ENCODE data around the gene MADCAM1.

MADCAM1 gene

DNA sequence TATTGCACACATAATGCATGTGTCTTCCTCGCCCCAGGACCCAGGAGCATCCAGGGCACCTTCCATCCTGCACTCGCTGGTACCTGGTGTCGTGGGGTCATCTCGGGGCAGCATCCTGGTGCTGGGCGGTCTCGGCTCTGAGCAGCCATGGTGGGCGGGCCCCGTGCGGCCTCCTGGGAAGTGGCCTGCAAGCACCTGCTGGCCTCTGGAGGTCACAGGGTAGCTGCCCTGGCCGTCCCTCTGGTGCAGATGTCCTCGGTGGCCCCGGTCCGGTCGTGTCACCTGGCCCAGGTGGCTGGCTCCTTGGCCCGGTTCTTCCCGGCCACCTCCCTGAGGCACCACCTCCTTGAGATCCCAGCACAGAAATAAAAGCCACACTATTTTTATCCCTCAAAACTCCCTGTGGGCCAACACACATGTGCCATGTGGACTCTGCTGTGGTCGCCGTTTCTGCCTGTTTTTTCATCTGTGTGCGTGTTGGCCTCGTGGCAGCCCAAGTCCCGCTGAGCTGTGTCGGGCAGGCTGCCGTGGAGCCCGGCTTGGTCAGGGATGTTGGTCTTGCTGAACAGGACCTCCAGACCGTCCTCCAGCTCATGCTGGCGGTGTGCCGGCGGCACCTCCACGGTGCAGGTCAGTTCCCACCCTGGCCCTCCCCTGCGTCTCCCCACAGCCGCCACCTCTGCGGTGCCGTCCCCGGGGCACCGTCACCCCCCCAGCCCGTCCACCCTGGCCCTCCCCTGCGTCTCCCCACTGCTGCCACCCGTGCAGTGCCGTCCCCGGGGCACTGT, 42.5 kb downstream of the MADCAM1 start:
- Histone ChIP-seq H3K27me3 (ENCODE audit: insufficient read depth, low read length) (no peaks in the 10 kb centered on the region), H3K27ac (ENCODE audit: low read depth, low read length) (no peak overlapping the region), H3K36me3 (ENCODE audit: insufficient read depth, low read length) (peaks cover 65% of the 10 kb centered on the region), H3K4me3 (ENCODE audit: low read length) (no peak overlapping the region), H3K4me1 (ENCODE audit: insufficient read depth, low read length) (no peaks in the 10 kb centered on the region; the same call in 1 of the 2 replicates), H3K9me3 (ENCODE audit: insufficient read depth, low read depth, low read length) (no peaks in the 10 kb centered on the region), H3K9ac (ENCODE audit: low read depth, low read length) (no peak overlapping the region)
- WGBS = 95% methylated on average over 40 of the region's 40 CpGs

DNA sequence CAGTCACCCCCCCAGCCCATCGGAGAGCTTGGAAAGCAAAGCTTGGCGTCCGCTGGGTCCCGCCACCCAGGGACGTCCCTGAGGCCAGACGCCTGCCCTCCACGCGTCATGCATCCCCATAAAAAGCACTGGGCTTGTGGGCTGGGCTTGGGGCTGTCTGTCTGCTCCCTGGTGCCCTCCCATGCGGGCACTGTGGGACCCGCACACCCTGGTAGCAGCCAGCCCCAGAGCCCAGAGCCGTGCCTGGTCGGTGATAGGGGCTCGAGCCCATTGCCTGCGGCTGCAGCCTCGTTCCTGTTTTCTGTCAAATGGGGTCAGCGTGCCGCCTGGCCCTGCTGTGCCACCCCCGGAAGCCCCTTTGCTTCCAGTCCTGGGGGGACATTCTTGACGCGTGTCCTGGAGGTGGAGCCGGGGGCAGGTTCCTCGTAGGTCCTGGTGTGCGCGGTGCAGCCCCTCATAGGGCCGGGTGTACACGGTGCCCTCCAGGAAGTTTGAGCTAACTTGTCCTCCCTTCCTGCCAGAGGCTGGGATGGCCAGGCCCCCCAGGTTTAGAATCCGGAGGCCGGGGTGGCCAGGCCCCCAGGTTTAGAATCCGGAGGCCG, 43.2 kb downstream of the MADCAM1 start:
- no peaks in the 10 kb centered on the region for H3K4me1 ChIP-seq (ENCODE audit: insufficient read depth, low read length)
- peaks cover 65% of the 10 kb centered on the region for H3K36me3 ChIP-seq (ENCODE audit: insufficient read depth, low read length)
- H3K27me3 ChIP-seq (ENCODE audit: insufficient read depth, low read length) = no peaks in the 10 kb centered on the region
- no peak overlapping the region for H3K27ac ChIP-seq (ENCODE audit: low read depth, low read length)
- H3K9me3 ChIP-seq (ENCODE audit: insufficient read depth, low read depth, low read length) = no peaks in the 10 kb centered on the region
- H3K9ac ChIP-seq (ENCODE audit: low read depth, low read length) = no peak overlapping the region
- WGBS = 90% methylated on average over 30 of the region's 30 CpGs
- no peak overlapping the region for H3K4me3 ChIP-seq (ENCODE audit: low read length)

DNA sequence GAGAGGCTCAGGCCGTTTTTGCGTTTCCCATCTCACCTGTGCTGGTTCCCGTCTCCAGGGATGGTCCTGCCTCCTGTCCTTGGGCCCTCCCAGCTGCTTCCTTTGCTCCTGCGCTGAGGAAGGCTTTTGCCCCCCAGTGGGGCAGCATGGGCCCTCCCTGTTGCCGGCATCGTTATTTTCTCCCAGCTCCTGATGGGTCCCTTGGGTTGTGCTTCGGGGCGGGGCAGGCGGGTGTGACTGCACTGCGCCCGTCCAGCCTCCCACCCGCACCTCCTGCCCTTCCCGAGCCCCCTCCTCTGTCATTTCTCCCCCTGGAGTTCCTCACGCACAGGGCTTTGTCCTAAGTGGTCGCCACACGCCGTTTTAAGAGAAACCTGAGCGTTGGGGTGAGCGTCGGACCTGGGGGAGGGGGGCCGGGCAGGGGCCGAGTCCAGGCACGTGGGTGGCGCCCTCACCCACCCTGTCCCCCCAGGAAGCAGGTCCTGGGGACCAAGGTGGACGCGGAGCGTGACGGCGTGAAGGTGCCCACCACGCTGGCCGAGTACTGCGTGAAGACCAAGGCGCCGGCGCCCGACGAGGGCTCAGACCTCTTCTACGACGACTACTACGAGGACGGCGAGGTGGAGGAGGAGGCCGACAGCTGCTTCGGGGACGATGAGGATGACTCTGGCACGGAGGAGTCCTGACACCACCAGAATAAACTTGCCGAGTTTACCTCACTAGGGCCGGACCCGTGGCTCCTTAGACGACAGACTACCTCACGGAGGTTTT, 44.8 kb downstream of the MADCAM1 start:
- Histone ChIP-seq H3K9me3 (ENCODE audit: insufficient read depth, low read depth, low read length) (no peaks in the 10 kb centered on the region), H3K4me1 (ENCODE audit: insufficient read depth, low read length) (no peaks in the 10 kb centered on the region), H3K9ac (ENCODE audit: low read depth, low read length) (no peak overlapping the region), H3K27ac (ENCODE audit: low read depth, low read length) (no peak overlapping the region), H3K4me3 (ENCODE audit: low read length) (no peak overlapping the region), H3K27me3 (ENCODE audit: insufficient read depth, low read length) (no peaks in the 10 kb centered on the region), H3K36me3 (ENCODE audit: insufficient read depth, low read length) (peaks cover 53% of the 10 kb centered on the region)
- WGBS = 94% methylated on average over 51 of the region's 51 CpGs

DNA sequence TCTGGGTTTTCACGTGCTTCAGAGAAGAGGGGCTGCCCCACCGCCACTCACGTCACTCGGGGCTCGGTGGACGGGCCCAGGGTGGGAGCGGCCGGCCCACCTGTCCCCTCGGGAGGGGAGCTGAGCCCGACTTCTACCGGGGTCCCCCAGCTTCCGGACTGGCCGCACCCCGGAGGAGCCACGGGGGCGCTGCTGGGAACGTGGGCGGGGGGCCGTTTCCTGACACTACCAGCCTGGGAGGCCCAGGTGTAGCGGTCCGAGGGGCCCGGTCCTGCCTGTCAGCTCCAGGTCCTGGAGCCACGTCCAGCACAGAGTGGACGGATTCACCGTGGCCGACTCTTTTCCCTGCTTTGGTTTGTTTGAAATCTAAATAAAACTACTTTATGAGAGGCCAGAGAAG, 45.4 kb downstream of the MADCAM1 start:
- no peaks in the 10 kb centered on the region for H3K9me3 ChIP-seq (ENCODE audit: insufficient read depth, low read depth, low read length)
- H3K36me3 ChIP-seq (ENCODE audit: insufficient read depth, low read length) = peaks cover 46% of the 10 kb centered on the region
- H3K9ac ChIP-seq (ENCODE audit: low read depth, low read length) = no peak overlapping the region
- H3K27me3 ChIP-seq (ENCODE audit: insufficient read depth, low read length) = no peaks in the 10 kb centered on the region
- H3K4me1 ChIP-seq (ENCODE audit: insufficient read depth, low read length) = no peaks in the 10 kb centered on the region
- 95% methylated on average over 26 of the region's 26 CpGs for WGBS
- H3K27ac ChIP-seq (ENCODE audit: low read depth, low read length) = no peak overlapping the region
- H3K4me3 ChIP-seq (ENCODE audit: low read length) = no peak overlapping the region

DNA sequence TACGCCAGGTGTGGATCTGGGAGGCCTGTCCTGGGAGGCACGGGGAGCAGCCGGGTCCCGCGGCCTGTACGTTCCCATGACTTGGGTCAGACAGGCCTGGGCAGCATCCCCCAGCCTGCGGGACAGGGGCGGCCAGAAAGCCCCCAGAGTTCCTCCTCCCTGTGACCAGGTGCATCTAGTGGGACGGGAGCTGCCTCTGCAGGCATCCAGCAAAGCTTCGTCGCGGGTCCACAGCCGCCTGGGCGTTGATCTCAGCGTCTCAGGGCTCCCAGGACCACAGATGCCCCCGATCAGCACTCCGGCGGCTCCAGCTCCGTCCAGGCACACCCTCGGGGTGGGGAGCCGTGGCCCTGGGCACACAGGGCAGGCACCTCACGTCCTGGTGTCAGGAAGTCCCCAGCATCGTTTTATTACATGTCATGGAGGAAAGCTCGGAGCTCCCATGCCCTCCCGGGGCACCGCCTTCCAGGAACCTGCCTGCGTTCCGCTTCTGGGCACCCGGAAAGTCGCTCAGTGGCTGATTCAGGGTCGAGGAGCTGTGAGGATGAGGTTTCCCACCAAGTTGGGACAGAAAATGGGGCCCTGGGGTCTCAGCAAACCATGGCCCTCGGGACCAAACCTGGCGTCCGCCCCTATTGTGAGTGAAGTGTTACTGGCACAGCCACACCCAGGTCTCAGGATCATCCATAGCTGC, 46.0 kb downstream of the MADCAM1 start:
- Histone ChIP-seq H3K4me3 (ENCODE audit: low read length) (no peak overlapping the region), H3K9ac (ENCODE audit: low read depth, low read length) (no peak overlapping the region), H3K4me1 (ENCODE audit: insufficient read depth, low read length) (no peaks in the 10 kb centered on the region), H3K27me3 (ENCODE audit: insufficient read depth, low read length) (no peaks in the 10 kb centered on the region), H3K9me3 (ENCODE audit: insufficient read depth, low read depth, low read length) (no peaks in the 10 kb centered on the region), H3K36me3 (ENCODE audit: insufficient read depth, low read length) (peaks cover 41% of the 10 kb centered on the region), H3K27ac (ENCODE audit: low read depth, low read length) (no peak overlapping the region)
- 93% methylated on average over 34 of the region's 34 CpGs for WGBS

DNA sequence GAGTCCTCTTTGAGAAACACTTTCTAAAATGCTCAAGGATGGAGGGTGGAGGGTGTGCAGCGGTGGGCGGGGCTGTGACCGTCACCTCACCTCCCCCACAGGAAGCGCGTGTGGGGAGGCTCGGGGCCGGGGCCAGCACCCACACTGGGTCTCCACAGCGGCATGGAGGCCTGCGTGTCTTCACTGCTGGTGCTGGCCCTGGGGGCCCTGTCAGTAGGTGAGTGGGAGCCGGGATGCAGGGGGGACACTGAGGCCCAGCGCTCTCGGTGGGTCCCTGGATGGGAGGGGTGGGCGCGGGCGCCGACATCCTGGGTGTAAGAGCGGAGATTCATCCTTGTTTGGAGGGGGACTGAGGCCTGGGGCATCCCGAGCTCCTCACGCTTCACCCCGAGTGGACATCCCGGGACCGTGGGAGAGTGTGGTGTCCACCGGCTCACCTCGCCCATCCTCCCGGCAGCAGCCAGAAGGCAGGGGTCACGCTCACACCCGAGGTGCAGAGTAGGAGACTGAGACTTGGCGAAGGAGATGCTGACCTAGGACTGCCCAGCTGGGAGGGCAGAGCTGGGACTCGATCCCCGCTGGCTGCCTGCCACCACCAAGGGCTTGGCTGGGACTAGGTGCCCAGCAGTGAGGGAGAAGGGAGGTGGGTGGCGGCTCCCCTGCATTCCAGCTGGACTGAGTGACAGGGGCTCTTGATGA, 47.8 kb downstream of the MADCAM1 start, which contains the start of gene GZMM:
Gene GZMM, plus strand, starts transcription at position 144 of the 699 bp plus-strand sequence. Its CDS starts 19 bp downstream, at position 163.
- Histone ChIP-seq H3K4me1 (ENCODE audit: insufficient read depth, low read length) (no peaks in the 10 kb centered on the region), H3K27me3 (ENCODE audit: insufficient read depth, low read length) (no peaks in the 10 kb centered on the region), H3K4me3 (ENCODE audit: low read length) (no peak within 1 kb of the TSS), H3K27ac (ENCODE audit: low read depth, low read length) (no peak within 1 kb of the TSS), H3K36me3 (ENCODE audit: insufficient read depth, low read length) (peaks cover 26% of the 10 kb centered on the region), H3K9me3 (ENCODE audit: insufficient read depth, low read depth, low read length) (no peaks in the 10 kb centered on the region), H3K9ac (ENCODE audit: low read depth, low read length) (no peak within 1 kb of the TSS)
- WGBS = 80% methylated on average over 31 of the region's 31 CpGs

DNA sequence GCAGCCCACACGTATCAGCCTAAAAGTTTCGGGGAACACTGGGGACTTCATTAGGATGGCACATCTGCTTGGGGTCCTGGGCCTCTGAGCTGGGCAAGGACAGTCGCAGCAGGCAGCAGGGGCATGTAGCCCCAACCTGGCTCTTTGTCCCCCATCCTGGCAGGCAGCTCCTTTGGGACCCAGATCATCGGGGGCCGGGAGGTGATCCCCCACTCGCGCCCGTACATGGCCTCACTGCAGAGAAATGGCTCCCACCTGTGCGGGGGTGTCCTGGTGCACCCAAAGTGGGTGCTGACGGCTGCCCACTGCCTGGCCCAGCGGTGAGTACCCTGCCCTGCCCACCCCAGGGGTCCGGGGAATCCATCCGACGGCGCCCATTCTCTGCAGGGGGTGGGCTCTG, 50.8 kb downstream of the MADCAM1 start:
- H3K27ac ChIP-seq (ENCODE audit: low read depth, low read length) = no peak overlapping the region
- 91% methylated on average over 15 of the region's 15 CpGs for WGBS
- H3K36me3 ChIP-seq (ENCODE audit: insufficient read depth, low read length) = peaks cover 6% of the 10 kb centered on the region
- no peaks in the 10 kb centered on the region for H3K4me1 ChIP-seq (ENCODE audit: insufficient read depth, low read length)
- H3K27me3 ChIP-seq (ENCODE audit: insufficient read depth, low read length) = no peaks in the 10 kb centered on the region
- no peak overlapping the region for H3K4me3 ChIP-seq (ENCODE audit: low read length)
- H3K9ac ChIP-seq (ENCODE audit: low read depth, low read length) = no peak overlapping the region
- H3K9me3 ChIP-seq (ENCODE audit: insufficient read depth, low read depth, low read length) = no peaks in the 10 kb centered on the region

DNA sequence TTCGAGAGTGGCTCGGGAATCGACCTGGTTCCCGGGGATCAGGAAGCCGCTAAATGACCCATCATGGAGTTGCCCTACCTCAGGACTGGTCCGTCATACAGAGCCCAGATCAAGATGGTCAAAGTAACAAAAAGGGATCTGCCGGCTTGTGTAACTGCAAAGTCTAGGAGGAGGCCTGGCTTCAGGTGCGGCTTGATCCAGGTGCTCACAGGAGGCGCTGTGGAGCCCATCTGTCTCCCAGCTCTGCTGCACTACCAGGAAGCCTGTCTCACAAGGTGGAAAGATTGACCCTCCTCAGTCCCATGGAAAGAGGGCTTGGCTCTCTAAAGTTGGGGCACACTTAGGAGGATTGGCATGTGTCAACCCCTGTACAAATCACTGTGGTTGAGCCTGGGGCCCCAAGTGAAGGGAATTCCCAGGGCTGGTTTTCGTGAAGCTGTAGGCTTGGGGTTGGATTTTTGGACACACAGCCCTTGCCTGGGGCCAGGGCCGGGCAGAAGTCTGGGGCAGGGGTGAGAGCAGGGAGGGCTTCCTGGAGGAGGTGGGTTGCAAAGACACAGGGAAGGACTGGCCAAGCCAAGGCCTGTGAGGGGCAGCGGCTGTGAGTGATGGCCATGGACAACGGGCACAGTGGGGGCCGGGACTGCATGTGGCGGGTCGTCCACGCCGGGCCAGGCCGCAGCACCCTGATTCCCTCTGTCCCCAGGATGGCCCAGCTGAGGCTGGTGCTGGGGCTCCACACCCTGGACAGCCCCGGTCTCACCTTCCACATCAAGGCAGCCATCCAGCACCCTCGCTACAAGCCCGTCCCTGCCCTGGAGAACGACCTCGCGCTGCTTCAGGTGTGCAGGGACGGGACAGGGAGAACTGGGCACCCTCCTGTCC, 51.8 kb downstream of the MADCAM1 start:
- no peak overlapping the region for H3K9ac ChIP-seq (ENCODE audit: low read depth, low read length)
- H3K27me3 ChIP-seq (ENCODE audit: insufficient read depth, low read length) = no peaks in the 10 kb centered on the region
- no peaks in the 10 kb centered on the region for H3K4me1 ChIP-seq (ENCODE audit: insufficient read depth, low read length)
- H3K4me3 ChIP-seq (ENCODE audit: low read length) = no peak overlapping the region
- WGBS = 86% methylated on average over 26 of the region's 26 CpGs
- no peak overlapping the region for H3K27ac ChIP-seq (ENCODE audit: low read depth, low read length)
- H3K9me3 ChIP-seq (ENCODE audit: insufficient read depth, low read depth, low read length) = no peaks in the 10 kb centered on the region
- no peaks in the 10 kb centered on the region for H3K36me3 ChIP-seq (ENCODE audit: insufficient read depth, low read length)

DNA sequence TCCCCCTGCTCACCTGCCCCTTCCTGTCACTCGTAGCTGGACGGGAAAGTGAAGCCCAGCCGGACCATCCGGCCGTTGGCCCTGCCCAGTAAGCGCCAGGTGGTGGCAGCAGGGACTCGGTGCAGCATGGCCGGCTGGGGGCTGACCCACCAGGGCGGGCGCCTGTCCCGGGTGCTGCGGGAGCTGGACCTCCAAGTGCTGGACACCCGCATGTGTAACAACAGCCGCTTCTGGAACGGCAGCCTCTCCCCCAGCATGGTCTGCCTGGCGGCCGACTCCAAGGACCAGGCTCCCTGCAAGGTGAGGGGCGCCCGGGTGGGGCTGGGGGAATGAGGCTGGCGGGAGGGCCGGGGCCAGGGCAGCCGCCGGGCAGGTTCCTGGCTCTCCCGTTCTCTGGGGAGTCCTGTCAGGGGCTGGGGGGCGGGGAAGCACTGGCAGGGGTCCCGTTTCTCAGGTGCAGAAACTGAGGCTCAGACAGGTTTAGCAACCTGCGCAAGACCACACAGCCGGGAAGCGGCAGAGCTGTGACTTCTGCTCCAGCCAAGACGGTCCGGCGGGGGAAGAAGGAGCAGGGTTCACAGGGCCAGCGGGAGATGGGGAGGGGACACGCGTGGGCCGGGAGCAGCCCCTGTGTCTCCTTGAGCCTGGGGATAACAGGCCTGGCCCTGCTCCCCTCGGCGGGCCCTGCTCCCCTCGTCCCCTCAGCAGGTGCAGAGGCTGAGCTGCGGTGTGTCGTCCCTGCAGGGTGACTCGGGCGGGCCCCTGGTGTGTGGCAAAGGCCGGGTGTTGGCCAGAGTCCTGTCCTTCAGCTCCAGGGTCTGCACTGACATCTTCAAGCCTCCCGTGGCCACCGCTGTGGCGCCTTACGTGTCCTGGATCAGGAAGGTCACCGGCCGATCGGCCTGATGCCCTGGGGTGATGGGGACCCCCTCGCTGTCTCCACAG, 52.9 kb downstream of the MADCAM1 start:
- Histone ChIP-seq H3K9me3 (ENCODE audit: insufficient read depth, low read depth, low read length) (no peaks in the 10 kb centered on the region), H3K9ac (ENCODE audit: low read depth, low read length) (no peak overlapping the region), H3K4me1 (ENCODE audit: insufficient read depth, low read length) (no peaks in the 10 kb centered on the region), H3K27ac (ENCODE audit: low read depth, low read length) (no peak overlapping the region), H3K4me3 (ENCODE audit: low read length) (no peak overlapping the region), H3K27me3 (ENCODE audit: insufficient read depth, low read length) (no peaks in the 10 kb centered on the region), H3K36me3 (ENCODE audit: insufficient read depth, low read length) (no peaks in the 10 kb centered on the region)
- WGBS = 88% methylated on average over 52 of the region's 52 CpGs

Data from HUES64 (cell line).